DOHH2 (cell line): ENCODE measurements around the gene TMEM218.

Experiments used
- CTCF ChIP-seq: fragments of 200-600 bp; sonication (generic); IDR thresholded peaks from one replicate; pipeline ENCODE4 v1.5.1; 2014; ENCODE audit warnings: antibody characterized with exemption, mild to moderate bottlenecking, low read depth, low read length; ENCODE audit not compliant: poor library complexity, severe bottlenecking
- EZH2phosphoT487 ChIP-seq: fragments of 200-600 bp; sonication (generic); IDR thresholded peaks from 2 replicates; pipeline ENCODE4 v1.6.1; 2017; ENCODE audit warnings: borderline replicate concordance, mild to moderate bottlenecking, antibody characterized with exemption, low read length, moderate library complexity, mixed read lengths

- TF ChIP-seq CTCF, result no peak
- no peak for TF ChIP-seq EZH2phosphoT487
Measured at GRCh38 chr11:125123194-125123946, 11.9 kb upstream of the TMEM218 start.
